Amniotic epithelial cell (primary cell): ENCODE measurements around the gene MSANTD7.

Experiments
- DNase-seq: peaks from one replicate; pipeline ENCODE4 v3.0.0-alpha.2; 2010; ENCODE audit warnings: low read depth

MSANTD7 gene

DNA sequence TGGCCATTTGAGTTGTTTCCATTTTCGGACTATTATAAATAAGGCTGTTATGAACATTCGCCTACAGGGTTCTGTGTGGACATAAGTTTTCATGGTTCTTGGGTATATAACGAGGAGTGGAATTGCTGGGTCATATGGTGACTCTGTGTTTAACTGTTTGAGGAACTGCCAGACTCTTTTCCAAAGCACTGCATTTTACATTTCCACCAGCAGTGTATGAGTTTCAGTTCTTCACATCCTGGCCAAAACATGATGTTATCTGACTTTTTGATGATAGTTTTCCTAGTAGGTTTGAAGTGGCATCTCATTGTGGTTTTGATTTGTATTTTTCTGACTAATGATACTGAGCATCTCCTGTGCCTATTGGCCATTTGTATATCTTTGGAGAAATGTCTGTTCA is 46.0 kb downstream of the MSANTD7 start:
- DNase-seq: no peak
